BE2C (cell line): ENCODE data around the gene PPIC.

ENCODE experiments used
- DNase-seq: peaks from one replicate; pipeline ENCODE4 v3.0.0-alpha.2; 2020
- H3K27me3 ChIP-seq: fragments of 250-450 bp; sonication (Bioruptor Pico); 2 replicates; pipeline ENCODE4 v1.5.1; 2020; ENCODE audit warnings: mild to moderate bottlenecking
- H3K36me3 ChIP-seq: fragments of 250-450 bp; sonication (Bioruptor Pico); 2 replicates; pipeline ENCODE4 v1.5.1; 2020; ENCODE audit warnings: mild to moderate bottlenecking
- H3K4me1 ChIP-seq: fragments of 250-450 bp; sonication (Bioruptor Pico); 2 replicates; pipeline ENCODE4 v1.5.1; 2020
- H3K4me3 ChIP-seq: 2 replicates; pipeline ENCODE4 v1.5.1; 2011; ENCODE audit warnings: low read depth, low read length
- H3K9me3 ChIP-seq: fragments of 250-450 bp; sonication (Bioruptor Pico); 2 replicates; pipeline ENCODE4 v1.5.1; 2020
- TF ChIP-seq, protein P1 (sequence below): IDR thresholded peaks from 2 replicates; pipeline ENCODE4 v1.5.1; 2012; ENCODE audit warnings: mild to moderate bottlenecking, low read depth, low read length

PPIC gene

DNA sequence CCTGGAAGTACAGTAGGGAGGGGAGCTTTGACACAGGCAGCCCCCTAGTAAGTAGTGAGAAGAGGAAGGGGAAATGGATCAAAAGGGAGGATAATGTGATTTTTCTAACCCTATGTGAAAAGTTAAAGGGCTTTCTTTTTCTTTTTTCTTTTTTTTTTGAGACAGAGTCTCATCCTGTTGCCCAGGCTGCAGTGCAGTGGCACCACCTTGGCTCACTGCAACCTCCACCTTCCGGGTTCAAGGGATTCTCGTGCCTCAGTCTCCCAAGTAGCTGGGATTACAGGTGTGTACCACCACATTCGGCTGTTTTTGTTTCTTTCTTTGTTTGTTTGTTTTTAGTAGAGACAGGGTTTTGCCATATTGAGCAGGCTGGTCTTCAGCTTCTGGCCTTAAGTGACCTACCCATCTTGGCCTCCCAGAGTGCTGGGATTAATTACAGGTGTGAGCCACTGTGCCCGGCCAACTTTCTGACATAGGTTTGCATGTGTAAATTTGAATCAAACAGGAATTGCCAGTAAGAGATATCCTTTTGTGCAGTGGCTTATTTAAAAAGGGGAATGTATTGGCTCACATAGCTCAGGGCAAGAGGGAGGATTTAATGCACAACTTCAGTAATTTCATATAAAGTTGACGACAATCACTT lies 39.1 kb upstream of the PPIC start:
- peaks cover 22% of the 10 kb centered on the region for H3K27me3 ChIP-seq
- no peaks in the 10 kb centered on the region for H3K36me3 ChIP-seq
- DNase-seq = no peak
- TF ChIP-seq, protein P1, sequence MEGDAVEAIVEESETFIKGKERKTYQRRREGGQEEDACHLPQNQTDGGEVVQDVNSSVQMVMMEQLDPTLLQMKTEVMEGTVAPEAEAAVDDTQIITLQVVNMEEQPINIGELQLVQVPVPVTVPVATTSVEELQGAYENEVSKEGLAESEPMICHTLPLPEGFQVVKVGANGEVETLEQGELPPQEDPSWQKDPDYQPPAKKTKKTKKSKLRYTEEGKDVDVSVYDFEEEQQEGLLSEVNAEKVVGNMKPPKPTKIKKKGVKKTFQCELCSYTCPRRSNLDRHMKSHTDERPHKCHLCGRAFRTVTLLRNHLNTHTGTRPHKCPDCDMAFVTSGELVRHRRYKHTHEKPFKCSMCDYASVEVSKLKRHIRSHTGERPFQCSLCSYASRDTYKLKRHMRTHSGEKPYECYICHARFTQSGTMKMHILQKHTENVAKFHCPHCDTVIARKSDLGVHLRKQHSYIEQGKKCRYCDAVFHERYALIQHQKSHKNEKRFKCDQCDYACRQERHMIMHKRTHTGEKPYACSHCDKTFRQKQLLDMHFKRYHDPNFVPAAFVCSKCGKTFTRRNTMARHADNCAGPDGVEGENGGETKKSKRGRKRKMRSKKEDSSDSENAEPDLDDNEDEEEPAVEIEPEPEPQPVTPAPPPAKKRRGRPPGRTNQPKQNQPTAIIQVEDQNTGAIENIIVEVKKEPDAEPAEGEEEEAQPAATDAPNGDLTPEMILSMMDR = no peak
- no peak overlapping the region for H3K4me3 ChIP-seq
- H3K9me3 ChIP-seq = no peaks in the 10 kb centered on the region
- H3K4me1 ChIP-seq = no peaks in the 10 kb centered on the region

DNA sequence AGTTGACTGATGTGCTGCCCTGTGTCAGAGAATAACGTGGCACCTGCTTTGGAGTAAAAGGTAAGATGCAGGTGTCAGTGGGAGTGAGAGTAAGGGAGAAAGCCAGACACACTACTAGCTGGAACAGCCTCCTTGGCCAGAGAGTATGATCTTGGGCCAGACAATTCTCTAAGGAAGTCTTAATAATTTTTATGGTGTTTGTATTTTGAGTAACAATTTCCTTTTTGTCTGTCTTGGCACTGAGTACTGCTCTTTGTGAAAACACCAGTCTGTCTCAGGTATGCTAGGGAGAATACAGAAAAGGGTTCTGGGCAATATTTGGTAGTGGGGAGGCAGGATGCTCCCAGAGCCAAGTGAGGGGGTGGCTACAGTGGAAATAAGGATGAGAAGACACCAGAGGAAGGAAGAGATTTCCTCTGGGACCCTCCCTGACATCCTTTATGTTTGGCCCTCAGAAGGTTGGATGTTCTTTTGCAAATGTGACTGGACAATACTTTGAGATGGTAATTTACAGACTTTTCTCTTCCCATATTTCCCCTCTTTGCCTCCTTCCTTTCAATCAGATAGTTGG lies 31.9 kb upstream of the PPIC start:
- Histone ChIP-seq H3K4me1 (no peaks in the 10 kb centered on the region), H3K27me3 (peaks cover 4% of the 10 kb centered on the region; the same call in 1 of the 2 replicates), H3K9me3 (no peaks in the 10 kb centered on the region), H3K36me3 (no peaks in the 10 kb centered on the region), H3K4me3 (no peak overlapping the region)
- TF ChIP-seq, protein P1 = no peak
- no peak for DNase-seq

DNA sequence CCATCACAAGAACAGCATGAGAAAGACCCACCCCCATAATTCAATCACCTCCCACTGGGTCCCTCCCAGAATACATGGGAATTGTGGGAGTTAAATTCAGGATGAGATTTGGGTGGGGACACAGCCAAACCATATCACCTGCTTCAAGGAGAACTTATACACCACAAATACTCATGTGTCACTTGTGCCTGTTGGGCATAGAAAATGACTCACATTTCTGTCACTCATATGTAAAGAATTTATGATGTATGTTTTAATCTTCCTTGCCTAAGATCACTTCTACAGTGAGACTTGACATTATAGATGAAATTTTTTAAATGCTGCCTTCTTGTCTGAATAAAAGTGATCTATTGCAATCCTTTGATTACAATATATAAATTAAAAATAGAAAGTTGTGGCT lies 29.5 kb upstream of the PPIC start:
- H3K36me3 ChIP-seq = no peaks in the 10 kb centered on the region
- H3K4me3 ChIP-seq = no peak overlapping the region
- no peaks in the 10 kb centered on the region for H3K9me3 ChIP-seq
- H3K4me1 ChIP-seq = no peaks in the 10 kb centered on the region
- DNase-seq = no peak
- TF ChIP-seq, protein P1 = no peak
- no peaks in the 10 kb centered on the region; the same call in 1 of the 2 replicates for H3K27me3 ChIP-seq

DNA sequence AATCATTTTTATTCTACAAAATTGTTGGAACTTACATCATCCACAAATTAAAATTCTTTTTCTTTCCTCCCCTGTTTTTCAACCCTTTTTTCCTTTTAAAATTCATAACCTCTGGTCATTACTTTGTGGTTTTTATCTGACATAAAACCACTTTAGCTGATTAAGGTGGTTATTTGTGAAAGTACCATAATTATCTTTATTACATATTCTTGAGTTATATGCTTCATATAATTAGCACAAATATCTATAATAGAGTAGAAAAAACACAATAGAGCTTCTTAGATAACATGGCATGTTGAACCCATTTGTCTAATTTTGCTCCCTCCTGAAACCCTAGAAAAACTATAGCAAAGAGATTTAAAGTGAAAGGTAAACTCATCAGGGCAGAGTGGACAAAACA lies 22.9 kb upstream of the PPIC start:
- TF ChIP-seq, protein P1 = no peak
- H3K36me3 ChIP-seq = no peaks in the 10 kb centered on the region
- H3K27me3 ChIP-seq = peaks cover 5% of the 10 kb centered on the region; the same call in 1 of the 2 replicates
- no peak for DNase-seq
- no peaks in the 10 kb centered on the region for H3K9me3 ChIP-seq
- no peaks in the 10 kb centered on the region for H3K4me1 ChIP-seq
- no peak overlapping the region for H3K4me3 ChIP-seq

DNA sequence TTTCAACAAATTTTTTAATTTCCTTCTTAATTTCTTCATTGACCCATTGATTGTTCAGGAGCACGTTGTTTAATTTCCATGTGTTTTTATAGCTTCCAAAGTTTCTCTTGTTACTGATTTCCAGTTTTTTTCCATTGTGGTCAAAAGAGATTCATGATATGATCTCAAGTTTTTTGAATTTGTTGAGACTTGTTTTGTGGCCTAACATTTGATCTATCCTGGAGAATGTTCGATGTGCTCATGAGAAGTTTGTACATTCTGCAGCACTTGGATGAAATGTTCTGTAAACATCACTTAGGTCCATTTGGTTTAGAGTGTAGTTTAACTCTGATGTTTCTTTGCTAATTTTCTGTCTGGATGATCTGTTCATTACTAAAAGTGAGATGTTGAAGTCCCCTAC lies 14.7 kb upstream of the PPIC start:
- no peak for DNase-seq
- Histone ChIP-seq H3K27me3 (no peaks in the 10 kb centered on the region; the same call in 1 of the 2 replicates), H3K4me1 (no peaks in the 10 kb centered on the region), H3K36me3 (no peaks in the 10 kb centered on the region), H3K9me3 (no peaks in the 10 kb centered on the region), H3K4me3 (no peak overlapping the region)
- TF ChIP-seq, protein P1 = no peak

DNA sequence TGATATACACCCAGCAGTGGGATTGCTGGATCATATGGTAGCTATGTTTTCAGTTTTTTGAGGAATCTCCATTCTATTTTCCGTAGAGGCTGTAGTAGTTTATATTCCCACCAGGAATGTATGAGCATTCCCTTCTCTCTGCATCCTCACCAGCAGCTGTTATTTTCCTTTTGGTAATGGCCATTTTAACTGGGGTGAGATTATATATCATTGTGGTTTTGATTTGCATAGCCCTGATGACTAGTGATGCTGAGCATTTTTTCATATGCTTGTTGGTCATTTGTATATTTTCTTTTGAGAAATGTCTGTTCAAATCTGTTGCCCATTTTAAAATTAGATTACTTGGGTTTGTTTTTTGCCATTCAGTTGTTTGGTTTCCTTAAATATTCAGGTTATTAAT lies 11.2 kb upstream of the PPIC start:
- H3K4me3 ChIP-seq = no peak overlapping the region
- H3K9me3 ChIP-seq = no peaks in the 10 kb centered on the region
- H3K36me3 ChIP-seq = no peaks in the 10 kb centered on the region
- H3K27me3 ChIP-seq = peaks cover 26% of the 10 kb centered on the region
- no peaks in the 10 kb centered on the region for H3K4me1 ChIP-seq
- TF ChIP-seq, protein P1 = no peak
- no peak for DNase-seq
